Stimulated activated CD4-positive, alpha-beta T cell treated with anti-CD3 and anti-CD28 coated beads, Interleukin-1b, Interleukin-23, amount 100 ng/mL, for 1 hour (primary cell): ENCODE results near the gene FBXO39.
"Not testable (repeated sequence)": the region's sequence is repeated elsewhere in the genome, so short reads cannot be mapped to it uniquely, and the experiment has no call there.

ENCODE experiments used
- DNase-seq, 2 donors: peaks; one replicate each; pipeline ENCODE4 v3.0.0-alpha.2; 2020; ENCODE audit warnings: low read depth in 2 of 2

Gene FBXO39

DNA sequence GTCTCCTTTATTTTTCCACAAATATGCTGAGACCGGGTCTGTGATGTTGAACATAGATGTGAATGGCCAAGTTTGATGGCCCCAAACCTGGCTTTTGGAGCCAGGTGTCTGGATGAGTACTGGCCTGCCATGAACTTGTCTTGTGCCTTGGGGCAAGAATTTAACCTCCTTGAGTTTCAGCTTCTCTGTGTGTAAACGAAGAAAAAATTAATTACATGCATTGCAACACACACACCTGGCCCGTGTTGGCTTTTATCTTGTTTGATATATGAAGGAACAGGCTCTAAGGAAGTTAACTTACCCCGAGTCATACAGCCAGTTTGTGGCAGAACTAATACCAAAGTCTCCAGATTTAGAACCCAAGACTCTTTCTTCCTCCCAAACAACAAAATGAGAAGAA lies 13.1 kb downstream of the FBXO39 start:
- DNase-seq: no peak

DNA sequence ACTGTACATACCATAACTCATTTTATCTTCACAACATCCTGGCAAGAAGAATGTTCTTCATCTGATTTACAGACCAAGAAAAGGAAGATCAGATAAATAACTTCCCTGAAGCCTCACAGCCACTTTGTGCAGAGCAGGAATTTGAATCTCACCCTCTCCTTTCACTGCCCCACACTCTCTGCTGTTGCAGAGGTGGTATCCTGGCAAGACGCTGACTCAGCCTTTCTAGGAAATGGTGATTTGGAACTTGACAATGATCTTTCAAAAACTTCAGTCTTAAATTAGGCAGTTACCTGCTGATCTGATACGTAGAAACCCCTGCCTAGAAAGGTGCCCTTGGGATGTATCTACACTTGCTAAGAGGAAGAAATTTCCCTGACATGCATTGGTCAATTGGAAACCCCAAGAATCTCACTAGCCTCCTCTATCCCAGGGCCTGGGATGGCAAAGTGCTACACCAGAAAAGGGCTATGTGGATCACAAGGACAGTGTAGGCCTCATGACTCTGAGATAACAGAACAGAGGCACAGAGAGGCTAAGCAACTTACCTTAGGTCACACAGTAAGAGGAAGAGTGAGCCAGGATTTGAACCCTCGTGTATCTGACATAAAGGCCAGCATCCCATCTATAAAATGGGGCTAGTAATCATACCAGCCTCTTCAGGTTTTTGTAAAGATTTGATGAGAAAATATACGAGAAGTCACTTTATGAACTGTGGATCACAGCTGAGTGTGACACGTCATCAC lies 17.9 kb downstream of the FBXO39 start:
- DNase-seq: no peak

DNA sequence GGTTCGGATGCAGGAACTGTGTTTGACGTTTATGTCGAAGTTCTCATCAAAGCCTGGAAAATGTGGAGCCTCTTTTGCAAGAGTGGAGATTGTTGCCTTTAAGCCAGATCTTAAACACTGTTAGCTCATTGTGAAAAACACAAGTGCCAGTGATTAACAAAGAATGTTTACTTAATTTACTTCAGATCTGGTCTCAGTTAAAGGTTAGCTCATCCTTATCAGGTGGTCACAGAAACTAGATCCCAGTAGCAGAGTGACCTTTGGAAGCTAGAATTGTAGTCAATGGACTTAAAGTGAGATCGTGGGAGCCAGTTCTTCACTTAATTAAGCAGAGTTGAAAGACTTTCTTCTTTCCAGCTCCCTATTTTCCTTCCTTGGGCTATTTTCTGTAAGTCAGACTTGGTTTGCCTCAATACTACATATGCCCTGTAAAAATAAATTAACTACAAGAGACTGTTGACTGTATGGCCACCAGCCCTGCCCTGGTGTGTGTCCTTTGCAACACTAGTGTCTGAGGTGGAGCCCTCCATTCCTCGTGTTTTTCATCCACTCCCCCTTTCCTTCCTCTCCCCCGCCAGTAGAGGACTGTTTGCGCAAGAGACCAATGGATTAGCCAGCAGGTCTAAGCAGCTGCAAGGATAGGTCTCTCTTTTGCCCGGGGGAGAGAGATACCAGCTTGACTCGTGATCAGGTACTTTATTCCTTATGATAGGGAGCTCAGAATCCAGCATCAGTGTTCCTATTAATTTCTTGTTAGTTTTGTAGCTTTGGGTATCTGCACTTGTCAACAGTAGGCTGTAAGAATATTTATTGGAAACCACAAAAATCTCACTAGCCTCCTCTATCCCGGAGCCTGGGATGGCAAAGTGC lies 20.2 kb downstream of the FBXO39 start:
- no peak for DNase-seq

DNA sequence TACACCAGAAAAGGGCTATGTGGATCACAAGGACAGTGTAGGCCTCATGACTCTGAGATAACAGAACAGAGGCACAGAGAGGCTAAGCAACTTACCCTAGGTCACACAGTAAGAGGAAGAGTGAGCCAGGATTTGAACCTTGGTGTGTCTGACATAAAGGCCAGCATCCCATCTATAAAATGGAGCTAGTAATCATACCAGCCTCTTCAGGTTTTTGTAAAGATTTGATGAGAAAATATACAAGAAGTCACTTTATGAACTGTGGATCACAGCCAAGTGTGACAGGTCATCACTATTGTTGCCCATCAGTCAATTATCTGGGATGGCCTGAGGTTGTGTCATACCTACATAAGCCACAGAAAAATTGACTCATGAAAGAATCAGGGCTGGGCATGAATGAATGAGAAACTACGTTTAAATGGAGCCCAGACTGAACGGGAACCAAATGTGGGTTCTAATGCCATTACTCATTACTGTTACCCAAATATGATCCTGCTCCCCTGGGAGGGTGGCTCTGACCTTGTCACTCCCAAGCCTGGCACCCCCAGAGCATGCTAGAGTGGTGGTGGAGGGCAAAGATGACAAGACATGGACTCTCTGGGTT lies 21.0 kb downstream of the FBXO39 start:
- no peak for DNase-seq

DNA sequence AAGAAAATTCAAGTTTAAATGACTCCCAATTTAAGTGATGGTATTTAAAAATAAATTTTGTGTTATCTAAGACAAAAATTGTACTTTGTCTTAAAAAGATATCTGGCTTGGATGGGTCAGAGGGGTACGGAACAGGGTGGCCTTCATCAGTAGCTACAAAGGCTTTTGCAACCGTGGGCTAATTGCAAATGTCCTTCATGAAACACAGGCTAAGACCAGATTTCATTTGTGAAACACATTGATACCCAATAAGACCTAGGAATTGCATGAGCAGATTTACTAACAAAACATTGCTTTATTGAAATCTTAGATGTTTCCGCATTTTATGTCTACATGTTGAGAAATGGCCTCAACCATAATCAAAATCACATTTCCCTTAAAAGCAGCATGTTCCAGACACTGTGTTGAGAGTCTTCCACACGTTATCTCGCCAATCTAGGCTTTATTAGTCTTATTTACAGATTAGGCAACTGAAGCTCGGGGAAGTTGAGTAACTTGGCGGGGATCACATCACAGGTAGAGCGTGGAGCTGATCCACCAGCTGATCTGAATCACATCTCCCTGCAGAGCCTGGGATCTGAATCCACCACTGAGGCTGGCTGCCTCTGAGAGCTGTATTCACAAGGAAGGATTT lies 21.8 kb downstream of the FBXO39 start:
- no peak for DNase-seq

DNA sequence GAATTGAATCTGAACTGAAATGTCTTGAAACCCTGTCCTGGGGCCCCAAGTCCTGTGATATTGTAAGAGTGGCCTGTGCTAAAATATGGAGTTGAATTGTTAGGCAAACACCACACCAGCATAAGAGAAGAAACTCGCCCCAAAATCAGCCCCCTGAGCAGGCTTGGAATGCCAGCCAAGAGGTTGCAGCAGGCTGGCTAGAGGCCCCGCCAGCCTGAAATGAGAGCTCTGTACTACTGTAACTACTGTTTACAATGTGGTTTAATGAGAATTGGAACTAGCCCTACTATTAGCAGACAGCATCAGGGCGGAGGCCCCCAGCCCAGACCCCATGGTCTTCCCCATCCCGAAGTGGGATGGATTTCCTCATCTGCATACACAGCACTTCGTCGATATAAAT lies 23.7 kb downstream of the FBXO39 start:
- no peak for DNase-seq

DNA sequence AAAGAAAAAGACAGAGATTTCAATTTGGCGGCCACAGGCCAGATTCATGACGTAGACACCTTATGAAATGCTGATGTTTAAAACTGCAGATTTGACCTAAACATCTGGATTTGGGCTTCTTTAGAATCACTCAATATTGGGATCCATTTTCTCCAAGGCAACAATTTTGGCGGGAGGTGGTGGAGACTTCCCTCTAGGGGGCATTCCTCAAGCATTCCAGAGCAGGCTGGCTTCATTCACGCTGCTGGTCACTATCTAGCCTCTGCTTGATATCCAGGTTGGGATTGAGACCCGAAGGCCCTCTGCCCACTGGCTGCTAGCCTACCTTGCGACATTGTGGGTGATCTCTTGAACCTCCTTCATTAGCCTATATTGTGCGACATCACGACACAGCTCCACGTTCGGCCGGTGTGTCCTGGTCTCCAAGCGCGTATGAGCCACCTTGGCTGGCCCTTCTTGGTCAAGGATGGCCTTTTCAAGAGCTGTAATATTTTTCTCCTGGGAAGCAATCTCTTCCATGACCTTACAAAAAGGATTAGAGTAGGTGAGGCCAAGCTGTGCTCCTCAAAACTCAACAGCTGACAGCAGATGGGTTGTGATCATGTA lies 24.5 kb downstream of the FBXO39 start:
- no peak for DNase-seq

DNA sequence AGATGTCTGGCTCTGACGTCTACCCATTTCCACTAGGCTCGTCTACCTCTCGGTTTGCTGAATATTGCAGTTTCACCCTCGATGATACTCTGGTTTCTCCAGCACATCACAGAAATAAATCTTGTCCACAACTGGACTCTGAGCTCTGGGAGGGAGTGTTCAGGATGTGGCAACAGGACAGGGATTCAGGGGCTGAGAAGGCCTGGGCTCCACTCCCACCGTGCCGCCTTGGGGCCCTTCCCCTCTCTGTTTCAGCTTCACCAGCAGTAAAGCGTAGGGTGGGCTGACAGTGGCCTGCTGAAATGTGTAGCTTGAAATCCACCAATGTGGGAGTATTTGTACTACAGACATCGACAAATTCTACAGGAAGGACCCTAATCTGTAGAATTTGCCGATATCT lies 35.5 kb downstream of the FBXO39 start:
- no peak for DNase-seq

DNA sequence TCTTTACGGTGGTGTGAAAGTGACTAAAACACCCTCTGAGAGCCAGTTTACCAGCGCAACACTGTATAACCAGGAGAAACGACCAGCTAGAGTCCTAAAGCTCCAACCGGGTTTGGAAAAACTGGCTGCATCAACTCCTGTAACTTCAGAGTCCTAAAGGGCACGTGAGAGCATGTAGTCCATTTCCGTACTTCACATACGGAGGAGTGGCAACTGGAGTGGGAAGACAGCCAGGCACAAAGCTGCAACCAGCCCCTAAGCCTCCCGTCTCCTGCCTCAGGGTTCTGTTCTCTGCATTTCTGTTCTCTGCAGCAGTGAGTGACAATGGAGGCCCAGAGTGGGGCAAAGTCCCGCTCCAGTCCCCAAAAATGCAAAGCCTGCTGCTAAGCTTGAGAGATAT lies 36.3 kb downstream of the FBXO39 start:
- no peak for DNase-seq

DNA sequence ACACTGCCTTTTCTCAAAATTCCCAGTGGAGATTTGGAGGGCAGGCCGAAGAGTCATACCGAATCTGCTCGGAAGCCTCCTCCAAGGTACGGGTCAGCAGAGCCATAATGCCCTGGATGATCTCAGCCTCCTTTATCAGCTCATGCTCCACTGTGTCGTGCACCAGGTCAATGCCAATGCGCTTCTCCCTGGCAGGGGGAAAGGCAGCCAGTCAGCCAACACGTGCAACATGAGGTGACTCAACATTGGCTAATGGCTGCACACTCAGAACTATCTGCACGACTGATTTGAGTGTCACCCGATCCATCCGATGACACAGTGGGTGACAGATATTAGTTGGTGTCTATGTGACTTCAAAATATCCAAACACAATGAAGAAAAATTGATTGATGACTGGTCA lies 39.8 kb downstream of the FBXO39 start:
- no peak for DNase-seq

DNA sequence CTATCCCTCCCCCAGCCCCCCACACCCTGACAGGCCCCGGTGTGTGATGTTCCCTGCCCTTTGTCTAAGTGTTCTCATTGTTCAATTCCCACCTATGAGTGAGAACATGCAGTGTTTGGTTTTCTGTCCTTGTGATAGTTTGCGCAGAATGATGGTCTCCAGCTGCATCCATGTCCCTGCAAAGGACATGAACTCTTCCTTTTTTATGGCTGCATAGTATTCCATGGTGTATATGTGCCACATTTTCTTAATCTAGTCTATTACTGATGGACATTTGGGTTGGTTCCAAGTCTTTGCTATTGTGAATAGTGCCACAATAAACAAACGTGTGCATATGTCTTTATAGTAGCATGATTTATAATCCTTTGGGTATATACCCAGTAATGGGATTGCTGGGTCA lies 40.4 kb downstream of the FBXO39 start:
- DNase-seq: not testable (repeated sequence)

DNA sequence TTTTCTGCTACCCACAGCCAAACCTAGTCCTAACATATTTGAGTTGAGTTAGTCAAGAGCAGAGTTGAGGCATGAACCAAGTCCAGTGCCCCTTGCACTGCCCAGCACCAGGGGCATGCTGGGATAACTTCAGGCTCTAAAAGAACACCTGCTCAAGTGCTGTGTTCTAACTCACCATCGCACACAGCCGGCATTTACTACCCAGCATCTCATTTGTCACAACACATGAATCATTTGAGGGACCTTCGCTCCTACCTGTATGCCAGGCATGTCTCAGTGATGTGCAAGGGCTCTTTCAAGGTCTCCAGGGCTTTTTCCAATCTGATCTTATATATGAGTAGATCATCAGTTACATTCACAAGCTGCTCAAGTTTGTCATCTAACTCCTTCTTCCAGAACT lies 42.9 kb downstream of the FBXO39 start:
- no peak for DNase-seq

DNA sequence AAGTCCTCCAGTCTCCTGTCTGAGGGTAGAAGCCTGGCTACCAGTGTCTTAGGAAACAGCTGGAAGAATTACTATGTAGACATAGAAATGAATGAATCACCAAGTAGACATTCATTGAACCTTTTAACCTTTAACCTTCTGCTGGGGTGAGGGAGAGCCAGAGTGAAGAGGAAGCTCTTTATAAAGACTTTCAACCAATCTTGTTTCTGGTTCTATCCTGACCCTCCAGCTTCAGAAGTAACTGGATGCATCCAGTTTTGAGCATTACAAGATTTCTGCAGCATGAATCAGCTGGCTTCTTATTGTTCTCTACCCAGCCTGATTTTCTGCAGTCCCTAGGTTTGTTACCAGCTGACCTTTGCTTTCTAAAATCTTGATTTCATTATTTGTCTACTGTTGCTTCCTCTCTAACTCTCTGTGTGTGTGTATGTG lies 47.0 kb downstream of the FBXO39 start:
- DNase-seq: no peak

DNA sequence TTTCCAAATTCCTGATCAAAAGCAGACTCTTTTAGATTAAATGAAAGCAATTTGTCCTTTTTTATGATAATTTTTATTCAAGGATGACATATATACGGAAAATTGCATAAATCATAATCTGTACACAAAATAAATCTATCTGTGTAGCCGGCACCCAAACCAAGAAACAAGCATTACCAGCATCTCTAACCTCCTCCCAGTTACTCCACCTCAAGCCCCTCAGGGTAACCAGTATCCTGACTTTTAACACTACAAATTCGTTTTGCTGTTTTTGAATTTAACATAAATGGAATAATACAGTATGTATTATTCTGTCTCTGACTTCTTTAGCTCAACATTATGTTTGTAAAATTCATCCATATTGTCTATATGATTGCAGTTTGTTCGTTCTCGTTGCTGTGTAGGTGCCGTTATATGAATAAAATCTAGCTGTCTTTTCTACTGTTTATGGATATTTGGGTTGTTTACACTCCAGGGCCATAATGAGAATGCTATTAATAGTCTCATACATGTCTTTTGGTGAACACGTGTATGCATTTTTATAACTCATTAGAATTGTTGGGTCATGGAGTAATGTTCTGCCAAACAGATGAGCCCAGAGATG lies 54.5 kb downstream of the FBXO39 start:
- no peak for DNase-seq

DNA sequence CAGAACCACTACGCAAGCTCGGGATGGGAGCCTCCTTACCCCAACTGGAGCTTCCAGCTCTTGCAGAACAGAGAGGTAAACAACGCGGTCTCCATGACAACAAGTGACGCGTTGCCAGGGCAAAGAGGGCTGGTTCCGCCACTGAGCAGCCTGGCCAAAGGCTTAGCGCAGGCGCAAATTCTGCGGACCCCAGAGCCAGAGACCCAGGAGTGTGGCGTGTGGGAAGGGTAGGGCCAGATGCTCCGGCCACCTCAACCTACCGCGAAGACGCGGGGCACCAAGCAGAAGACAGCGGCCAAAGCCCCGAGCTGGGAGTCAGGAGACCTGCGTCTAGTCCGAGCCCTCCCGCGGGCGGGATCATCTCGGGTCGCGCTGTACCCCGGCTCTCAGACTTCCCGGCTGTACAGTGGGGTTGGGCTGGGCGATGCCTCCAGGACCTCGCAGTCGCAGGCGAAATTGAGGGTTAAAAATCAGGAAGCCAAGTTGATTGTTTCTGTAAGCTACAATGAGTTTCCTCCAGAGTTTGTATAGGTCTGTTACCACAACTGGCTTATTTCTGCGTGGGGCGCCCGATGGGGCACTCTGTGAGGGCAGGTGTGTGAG lies 55.7 kb downstream of the FBXO39 start, which contains the start of gene TEKT1:
TEKT1 (minus strand) TSS at position 69 of the 603 bp plus-strand sequence. CDS start 1,353 bp downstream, outside the sequence.
- DNase-seq: peak in 1 of 2 donors; percentile 33
